ENCODE results near the gene CLK1. TPM values are rescaled to one million over a fixed set of nuclear protein-coding genes. Genes with fewer than 3 reads are reported as not detected.

Gene CLK1
- total and polyA plus RNA-seq, 2 of the 13 experiments (the other 11 are each of a cell fraction or from before 2014, with no cell fraction given): 66.6 to 101 TPM

- TF ChIP-seq, protein P1, sequence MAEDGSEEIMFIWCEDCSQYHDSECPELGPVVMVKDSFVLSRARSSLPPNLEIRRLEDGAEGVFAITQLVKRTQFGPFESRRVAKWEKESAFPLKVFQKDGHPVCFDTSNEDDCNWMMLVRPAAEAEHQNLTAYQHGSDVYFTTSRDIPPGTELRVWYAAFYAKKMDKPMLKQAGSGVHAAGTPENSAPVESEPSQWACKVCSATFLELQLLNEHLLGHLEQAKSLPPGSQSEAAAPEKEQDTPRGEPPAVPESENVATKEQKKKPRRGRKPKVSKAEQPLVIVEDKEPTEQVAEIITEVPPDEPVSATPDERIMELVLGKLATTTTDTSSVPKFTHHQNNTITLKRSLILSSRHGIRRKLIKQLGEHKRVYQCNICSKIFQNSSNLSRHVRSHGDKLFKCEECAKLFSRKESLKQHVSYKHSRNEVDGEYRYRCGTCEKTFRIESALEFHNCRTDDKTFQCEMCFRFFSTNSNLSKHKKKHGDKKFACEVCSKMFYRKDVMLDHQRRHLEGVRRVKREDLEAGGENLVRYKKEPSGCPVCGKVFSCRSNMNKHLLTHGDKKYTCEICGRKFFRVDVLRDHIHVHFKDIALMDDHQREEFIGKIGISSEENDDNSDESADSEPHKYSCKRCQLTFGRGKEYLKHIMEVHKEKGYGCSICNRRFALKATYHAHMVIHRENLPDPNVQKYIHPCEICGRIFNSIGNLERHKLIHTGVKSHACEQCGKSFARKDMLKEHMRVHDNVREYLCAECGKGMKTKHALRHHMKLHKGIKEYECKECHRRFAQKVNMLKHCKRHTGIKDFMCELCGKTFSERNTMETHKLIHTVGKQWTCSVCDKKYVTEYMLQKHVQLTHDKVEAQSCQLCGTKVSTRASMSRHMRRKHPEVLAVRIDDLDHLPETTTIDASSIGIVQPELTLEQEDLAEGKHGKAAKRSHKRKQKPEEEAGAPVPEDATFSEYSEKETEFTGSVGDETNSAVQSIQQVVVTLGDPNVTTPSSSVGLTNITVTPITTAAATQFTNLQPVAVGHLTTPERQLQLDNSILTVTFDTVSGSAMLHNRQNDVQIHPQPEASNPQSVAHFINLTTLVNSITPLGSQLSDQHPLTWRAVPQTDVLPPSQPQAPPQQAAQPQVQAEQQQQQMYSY (CRISPR knock-in tag; IDR thresholded peaks at IDR 0.05): 0 out of 2 replicates have a peak, but pooled peaks have one; percentile 46
- TF ChIP-seq, protein P2, sequence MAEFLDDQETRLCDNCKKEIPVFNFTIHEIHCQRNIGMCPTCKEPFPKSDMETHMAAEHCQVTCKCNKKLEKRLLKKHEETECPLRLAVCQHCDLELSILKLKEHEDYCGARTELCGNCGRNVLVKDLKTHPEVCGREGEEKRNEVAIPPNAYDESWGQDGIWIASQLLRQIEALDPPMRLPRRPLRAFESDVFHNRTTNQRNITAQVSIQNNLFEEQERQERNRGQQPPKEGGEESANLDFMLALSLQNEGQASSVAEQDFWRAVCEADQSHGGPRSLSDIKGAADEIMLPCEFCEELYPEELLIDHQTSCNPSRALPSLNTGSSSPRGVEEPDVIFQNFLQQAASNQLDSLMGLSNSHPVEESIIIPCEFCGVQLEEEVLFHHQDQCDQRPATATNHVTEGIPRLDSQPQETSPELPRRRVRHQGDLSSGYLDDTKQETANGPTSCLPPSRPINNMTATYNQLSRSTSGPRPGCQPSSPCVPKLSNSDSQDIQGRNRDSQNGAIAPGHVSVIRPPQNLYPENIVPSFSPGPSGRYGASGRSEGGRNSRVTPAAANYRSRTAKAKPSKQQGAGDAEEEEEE (CRISPR knock-in tag; IDR thresholded peaks at IDR 0.05; ENCODE audit: borderline replicate concordance): 0 out of 2 replicates have a peak, but pooled peaks have one; percentile 4
- TF ChIP-seq RBM22 (optimal IDR thresholded peaks at IDR 0.05; ENCODE audit: low read length) (peak; percentile 13), TBL1XR1 (IDR thresholded peaks at IDR 0.05; ENCODE audit: borderline replicate concordance, low read length, partially characterized antibody) (peak; percentile 9)
These were observed 679 bp downstream of the CLK1 start (continued) for GRCh38 chr2:200863782-200864175.

- peak overlapping the region; percentile 100 for H3K9ac ChIP-seq (ENCODE audit: insufficient read depth, low read depth, low read length)
- ATAC-seq (no peak), DNase-seq (ENCODE audit: low spot score) (peak; percentile 74), FAIRE-seq (no peak)
- peaks cover 69% of the 10 kb centered on the region for H3K79me2 ChIP-seq (ENCODE audit: insufficient read depth, low read length)
- CTCF ChIA-PET (ENCODE audit: low intra/inter-chr PET ratio, low total read pairs): no interaction called here
- H2AFZ ChIP-seq (ENCODE audit: low read length): no peak overlapping the region
- no peaks in the 10 kb centered on the region; a peak in 1 of 5 replicates for H3K27me3 ChIP-seq (ENCODE audit: control insufficient read depth in 1 of 2, insufficient read depth in 2 of 2, low read length in 2 of 2)
- H3K9me3 ChIP-seq (ENCODE audit: low read length): no peaks in the 10 kb centered on the region
- POLR2A ChIA-PET: interaction anchor here (1.6 to 3.0 kb wide), 4 partner anchors 18 to 149 kb away, joined by 7 to 80 read pairs (median 36); partner anchors contain the start of genes NIF3L1 and PPIL3
- H3K4me2 ChIP-seq (ENCODE audit: low read depth, low read length): peak overlapping the region; percentile 83
- in situ Hi-C loops (cut with HindIII; ENCODE audit: extremely low pct_ligation_motif_present, low pct_unique_long_range_greater_than_20kb): no loop called here
- H3K4me1 ChIP-seq (ENCODE audit: insufficient read depth, low read length): peaks cover 61% of the 10 kb centered on the region
- H3K36me3 ChIP-seq (replicated peaks in 1 of 2; ENCODE audit: control insufficient read depth in 1 of 2, insufficient read depth in 2 of 2, low read length in 2 of 2): peaks cover 7 to 36% of the 10 kb centered on the region in 2 experiments
- 2% methylated on average over 13 of the region's 13 CpGs for WGBS (ENCODE audit: low lambda C conversion rate)
- H4K20me1 ChIP-seq (ENCODE audit: insufficient read depth, low read length): peaks cover 60% of the 10 kb centered on the region
- BruUV-seq (replicated peaks): TSS peak; percentile 47
- H3K27ac ChIP-seq (ENCODE audit: extremely low read length, insufficient read depth, low read length): peak overlapping the region; percentile 98
- intact Hi-C loops (cut with micrococcal nuclease; ENCODE audit: unreplicated experiment): loop anchor here (2.0 to 5.0 kb wide), 2 partner anchors 35 to 50 kb away; no protein-coding TSS in a partner anchor
- H3K4me3 ChIP-seq (replicated peaks in 1 of 3; ENCODE audit: insufficient read depth in 1 of 3, low read depth in 2 of 3, low read length in 3 of 3): peak overlapping the region; percentile 91 to 99 (median 97)
- TF ChIP-seq ZFP62 (CRISPR knock-in tag; IDR thresholded peaks at IDR 0.05) (no peak), RFX5 (IDR thresholded peaks at IDR 0.05; ENCODE audit: low read depth, low read length) (no peak), MBD4 (IDR thresholded peaks at IDR 0.05; ENCODE audit: borderline replicate concordance, low read length) (no peak), POLR2G (IDR thresholded peaks at IDR 0.05; ENCODE audit: low read depth, low read length) (peak; percentile 38; the same call in 1 of the 2 replicates)
- TF ChIP-seq, protein P3, sequence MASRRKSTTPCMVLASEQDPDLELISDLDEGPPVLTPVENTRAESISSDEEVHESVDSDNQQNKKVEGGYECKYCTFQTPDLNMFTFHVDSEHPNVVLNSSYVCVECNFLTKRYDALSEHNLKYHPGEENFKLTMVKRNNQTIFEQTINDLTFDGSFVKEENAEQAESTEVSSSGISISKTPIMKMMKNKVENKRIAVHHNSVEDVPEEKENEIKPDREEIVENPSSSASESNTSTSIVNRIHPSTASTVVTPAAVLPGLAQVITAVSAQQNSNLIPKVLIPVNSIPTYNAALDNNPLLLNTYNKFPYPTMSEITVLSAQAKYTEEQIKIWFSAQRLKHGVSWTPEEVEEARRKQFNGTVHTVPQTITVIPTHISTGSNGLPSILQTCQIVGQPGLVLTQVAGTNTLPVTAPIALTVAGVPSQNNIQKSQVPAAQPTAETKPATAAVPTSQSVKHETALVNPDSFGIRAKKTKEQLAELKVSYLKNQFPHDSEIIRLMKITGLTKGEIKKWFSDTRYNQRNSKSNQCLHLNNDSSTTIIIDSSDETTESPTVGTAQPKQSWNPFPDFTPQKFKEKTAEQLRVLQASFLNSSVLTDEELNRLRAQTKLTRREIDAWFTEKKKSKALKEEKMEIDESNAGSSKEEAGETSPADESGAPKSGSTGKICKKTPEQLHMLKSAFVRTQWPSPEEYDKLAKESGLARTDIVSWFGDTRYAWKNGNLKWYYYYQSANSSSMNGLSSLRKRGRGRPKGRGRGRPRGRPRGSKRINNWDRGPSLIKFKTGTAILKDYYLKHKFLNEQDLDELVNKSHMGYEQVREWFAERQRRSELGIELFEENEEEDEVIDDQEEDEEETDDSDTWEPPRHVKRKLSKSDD (CRISPR knock-in tag; IDR thresholded peaks at IDR 0.05; ENCODE audit: low read depth): peak; percentile 41; the same call in 1 of the 2 replicates
- TF ChIP-seq, protein P4, sequence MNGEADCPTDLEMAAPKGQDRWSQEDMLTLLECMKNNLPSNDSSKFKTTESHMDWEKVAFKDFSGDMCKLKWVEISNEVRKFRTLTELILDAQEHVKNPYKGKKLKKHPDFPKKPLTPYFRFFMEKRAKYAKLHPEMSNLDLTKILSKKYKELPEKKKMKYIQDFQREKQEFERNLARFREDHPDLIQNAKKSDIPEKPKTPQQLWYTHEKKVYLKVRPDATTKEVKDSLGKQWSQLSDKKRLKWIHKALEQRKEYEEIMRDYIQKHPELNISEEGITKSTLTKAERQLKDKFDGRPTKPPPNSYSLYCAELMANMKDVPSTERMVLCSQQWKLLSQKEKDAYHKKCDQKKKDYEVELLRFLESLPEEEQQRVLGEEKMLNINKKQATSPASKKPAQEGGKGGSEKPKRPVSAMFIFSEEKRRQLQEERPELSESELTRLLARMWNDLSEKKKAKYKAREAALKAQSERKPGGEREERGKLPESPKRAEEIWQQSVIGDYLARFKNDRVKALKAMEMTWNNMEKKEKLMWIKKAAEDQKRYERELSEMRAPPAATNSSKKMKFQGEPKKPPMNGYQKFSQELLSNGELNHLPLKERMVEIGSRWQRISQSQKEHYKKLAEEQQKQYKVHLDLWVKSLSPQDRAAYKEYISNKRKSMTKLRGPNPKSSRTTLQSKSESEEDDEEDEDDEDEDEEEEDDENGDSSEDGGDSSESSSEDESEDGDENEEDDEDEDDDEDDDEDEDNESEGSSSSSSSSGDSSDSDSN (CRISPR knock-in tag; IDR thresholded peaks at IDR 0.05): no peak
These were observed 1.9 kb downstream of the CLK1 start for GRCh38 chr2:200862532-200863000.
